Cardiac fibroblast (primary cell): ENCODE measurements around the gene SLC26A9.
A peak's percentile ranks its signal among the peaks of the same experiment; 100 is the strongest.
"Not testable (repeated sequence)": the region's sequence is repeated elsewhere in the genome, so short reads cannot be mapped to it uniquely, and the experiment has no call there.

Experiments used
- DNase-seq, 2 donors: peaks; one replicate each; pipeline versions ENCODE4 v3.0.0 to v3.0.0-alpha.2; 2010; ENCODE audit warnings: low read depth in 2 of 2
- H3K4me3 ChIP-seq, 2 donors: replicated peaks in 1 of 2; 1 replicate in 1 of 2; 2 replicates in 1 of 2; pipeline ENCODE4 v1.5.1; 2011; ENCODE audit warnings: low read depth in 2 of 2, low read length in 2 of 2, mild to moderate bottlenecking in 2 of 2, moderate library complexity in 1 of 2
- CTCF ChIP-seq: IDR thresholded peaks from one replicate; pipeline ENCODE4 v1.5.1; 2011; ENCODE audit warnings: low read depth, mild to moderate bottlenecking, low read length, inconsistent platforms

The SLC26A9 gene

GRCh38 chr1:205913451-205914154, 29.7 kb downstream of the SLC26A9 start:
- TF ChIP-seq CTCF, result no peak
- no peak overlapping the region for H3K4me3 ChIP-seq
- DNase-seq, result peak in 1 of 2 donors; percentile 93

GRCh38 chr1:205907794-205908193, 35.5 kb downstream of the SLC26A9 start:
- H3K4me3 ChIP-seq, result no peak overlapping the region
- peak; percentile 54 to 59 for DNase-seq
- peak; percentile 75 for TF ChIP-seq CTCF

GRCh38 chr1:205905095-205905494, 38.2 kb downstream of the SLC26A9 start:
- not testable (repeated sequence) for H3K4me3 ChIP-seq, DNase-seq

- DNase-seq, result no peak
- H3K4me3 ChIP-seq, result no peak overlapping the region
- TF ChIP-seq CTCF, result no peak
Measured at GRCh38 chr1:205896351-205896750, 46.9 kb downstream of the SLC26A9 start.

- not testable (repeated sequence) for H3K4me3 ChIP-seq, DNase-seq
Measured at GRCh38 chr1:205894119-205894518, 49.1 kb downstream of the SLC26A9 start.

- not testable (repeated sequence) for DNase-seq, H3K4me3 ChIP-seq
Measured at GRCh38 chr1:205892175-205892574, 51.1 kb downstream of the SLC26A9 start.

GRCh38 chr1:205891481-205891880, 51.8 kb downstream of the SLC26A9 start:
- DNase-seq, result peak in 1 of 2 donors; percentile 45
- not testable (repeated sequence) for H3K4me3 ChIP-seq

GRCh38 chr1:205890631-205891030, 52.6 kb downstream of the SLC26A9 start:
- not testable (repeated sequence) for DNase-seq, H3K4me3 ChIP-seq

GRCh38 chr1:205889706-205890105, 53.5 kb downstream of the SLC26A9 start:
- H3K4me3 ChIP-seq, result not testable (repeated sequence)
- peak; percentile 71 to 86 for DNase-seq

- not testable (repeated sequence) for DNase-seq, H3K4me3 ChIP-seq
Measured at GRCh38 chr1:205889006-205889405, 54.2 kb downstream of the SLC26A9 start.

GRCh38 chr1:205883792-205884191, 59.5 kb downstream of the SLC26A9 start:
- H3K4me3 ChIP-seq, result no peak overlapping the region
- DNase-seq, result no peak
- TF ChIP-seq CTCF, result no peak
